ENCODE data around the gene CHRD. TPM values are rescaled to one million over a fixed set of nuclear protein-coding genes. Genes with fewer than 3 reads are reported as not detected.

Gene CHRD
- total RNA-seq (2022; extraction: Qiagen RNA extraction): 0.13 to 0.48 TPM (median 0.16 TPM) in 5 replicates

DNA sequence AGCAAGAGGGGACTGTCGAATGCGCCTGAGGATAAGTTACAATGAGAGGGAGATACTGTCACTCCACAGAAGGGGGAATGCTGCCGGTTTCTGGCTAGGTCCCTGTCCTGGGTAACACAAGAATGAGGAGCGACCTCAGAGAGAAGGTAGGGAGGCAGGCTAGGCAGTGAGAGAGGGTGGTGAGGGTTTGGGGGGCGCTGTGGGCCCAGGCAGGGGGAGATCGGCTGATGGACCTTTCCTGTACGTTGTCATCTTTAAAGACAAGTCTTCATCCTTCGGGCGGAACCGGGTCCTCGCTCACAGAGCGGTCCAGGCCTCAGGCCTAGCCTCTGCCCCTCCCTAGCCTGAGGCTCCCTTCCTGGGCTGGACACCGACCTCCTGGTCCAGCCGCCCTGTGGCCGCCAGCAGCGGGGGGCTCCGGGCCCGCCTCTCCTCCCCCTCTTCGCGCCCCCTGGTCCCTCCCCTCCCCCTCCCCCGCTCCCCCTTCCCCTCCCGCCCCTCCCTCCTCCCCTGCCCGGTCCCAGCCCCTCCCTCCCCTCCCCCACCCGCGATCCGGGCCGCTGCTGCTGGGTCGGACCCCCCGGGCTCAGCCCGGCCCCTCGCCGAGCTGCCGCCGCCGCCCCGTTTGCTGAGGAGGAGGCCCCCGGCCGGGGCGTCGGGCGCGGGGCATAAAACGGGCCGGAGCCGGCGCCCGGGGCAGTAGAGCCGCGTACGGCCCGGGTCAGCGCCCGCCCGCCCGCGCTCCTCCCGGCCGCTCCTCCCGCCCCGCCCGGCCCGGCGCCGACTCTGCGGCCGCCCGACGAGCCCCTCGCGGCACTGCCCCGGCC is at the start of gene CHRD:
Gene CHRD (plus strand): TSS at position 697 of the 827 bp plus-strand sequence. CDS start 265 bp downstream, outside the sequence.

DNA sequence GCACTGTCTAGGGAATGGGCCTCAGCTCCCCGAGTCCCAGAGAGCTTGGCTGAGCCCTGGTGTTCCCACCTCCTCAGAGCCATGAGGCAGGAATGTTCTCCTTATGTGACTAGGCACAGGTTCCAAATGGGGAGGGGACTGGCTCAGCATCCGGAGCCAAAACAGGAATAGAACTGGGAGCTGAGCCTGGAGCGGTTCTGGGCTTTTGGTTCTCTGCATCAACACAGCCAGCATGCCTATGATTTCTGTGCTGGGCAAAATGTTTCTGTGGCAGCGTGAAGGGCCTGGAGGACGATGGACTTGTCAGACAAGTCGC is 42.5 kb upstream of the CHRD start, which contains the start of gene FAM131A:
Gene FAM131A (plus strand): TSS at position 202 of the 316 bp plus-strand sequence. CDS start 31 bp downstream, at position 233.

DNA sequence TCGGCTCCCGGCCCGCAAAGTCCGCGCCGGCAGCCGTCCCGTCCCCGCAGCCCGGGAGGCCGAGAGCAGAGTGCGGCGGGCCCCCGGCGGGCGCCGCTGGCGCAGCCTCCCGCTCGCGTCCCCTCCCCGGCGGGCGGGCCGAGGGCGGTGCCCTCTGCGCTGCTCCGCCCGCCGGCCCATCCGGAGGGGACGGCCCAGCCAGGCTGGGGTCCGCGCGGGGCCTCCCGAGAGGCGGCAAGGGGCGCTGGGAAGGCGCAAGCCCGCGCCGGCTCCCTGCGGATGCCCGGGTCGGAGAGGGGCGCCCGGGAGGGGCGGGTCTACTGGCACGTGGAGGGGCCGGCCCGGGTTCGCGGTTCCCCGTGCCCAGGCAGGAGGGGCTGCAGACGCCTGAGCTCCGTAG is 18.3 kb upstream of the CHRD start, which contains the start of the genes CLCN2 and POLR2H:
Gene CLCN2 (minus strand): TSS at position 74 of the 400 bp plus-strand sequence. CDS start 126 bp downstream, outside the sequence.
Gene POLR2H (plus strand): TSS at position 179 of the 400 bp plus-strand sequence. CDS start 1,783 bp downstream, outside the sequence.

DNA sequence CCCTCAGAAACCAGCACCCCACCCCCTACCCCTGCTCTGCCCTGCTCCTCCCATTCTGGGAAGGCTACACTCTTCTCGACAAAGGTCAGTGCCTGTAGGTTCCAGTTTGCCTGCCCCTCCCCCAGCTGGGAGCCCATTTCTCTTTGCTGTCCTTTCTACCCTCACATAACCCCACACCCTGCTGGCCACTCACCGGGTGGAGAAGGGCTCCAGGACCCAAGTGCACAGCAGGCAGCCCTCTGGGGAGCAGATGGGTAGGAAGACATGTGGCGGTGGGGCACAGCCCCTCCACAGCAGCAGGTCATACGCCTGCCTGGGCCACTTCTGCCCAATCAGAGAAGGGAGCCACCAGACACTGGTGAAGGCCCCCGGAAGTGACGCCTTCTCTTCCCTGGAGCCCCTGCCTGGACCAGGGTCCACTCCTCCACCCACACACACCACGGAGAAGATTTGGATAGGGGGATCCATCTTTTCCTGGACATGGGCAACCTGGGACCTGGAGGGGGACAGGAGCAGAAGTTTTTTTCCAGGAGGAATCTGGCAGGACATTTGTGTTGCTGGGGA is 1.9 kb upstream of the CHRD start, which contains the start of gene THPO:
Gene THPO (minus strand): TSS at position 326 of the 564 bp plus-strand sequence. CDS start 1,948 bp downstream, outside the sequence.

Other genes starting within 250 kb of the CHRD start
- gene EIF2B5, start 244.7 kb upstream of the CHRD start, total RNA-seq (2022; extraction: Qiagen RNA extraction): 29.6 to 30.9 TPM (median 30.0 TPM) in 5 replicates
- 17.8 to 28.6 TPM (median 27.7 TPM) in 5 replicates for gene DVL3, start 224.7 kb upstream of the CHRD start, total RNA-seq (2022; extraction: Qiagen RNA extraction)
- gene AP2M1, start 205.2 kb upstream of the CHRD start, total RNA-seq (2022; extraction: Qiagen RNA extraction): 307 to 325 TPM (median 321 TPM) in 5 replicates
- 30.4 to 38.0 TPM (median 36.0 TPM) in 5 replicates for gene ABCF3, start 193.9 kb upstream of the CHRD start, total RNA-seq (2022; extraction: Qiagen RNA extraction)
- gene VWA5B2, start 150.5 kb upstream of the CHRD start, total RNA-seq (2022; extraction: Qiagen RNA extraction): 0.40 to 0.73 TPM (median 0.55 TPM) in 5 replicates
- 59.2 to 88.0 TPM (median 77.6 TPM) in 5 replicates for gene ALG3, start 131.1 kb upstream of the CHRD start, total RNA-seq (2022; extraction: Qiagen RNA extraction)
- gene EEF1AKMT4, start 130.4 kb upstream of the CHRD start, total RNA-seq (2022; extraction: Qiagen RNA extraction): 9.9 to 14.1 TPM (median 12.6 TPM) in 5 replicates
- 0.87 to 1.4 TPM (median 1.3 TPM) in 5 replicates for gene CAMK2N2, start 118.5 kb upstream of the CHRD start, total RNA-seq (2022; extraction: Qiagen RNA extraction)
- gene ECE2, start 104.0 kb upstream of the CHRD start, total RNA-seq (2022; extraction: Qiagen RNA extraction): not detected in 5 replicates
- 303 to 385 TPM (median 316 TPM) in 5 replicates for gene PSMD2, start 80.8 kb upstream of the CHRD start, total RNA-seq (2022; extraction: Qiagen RNA extraction)
- gene EIF4G1, start 65.4 kb upstream of the CHRD start, total RNA-seq (2022; extraction: Qiagen RNA extraction): 247 to 263 TPM (median 260 TPM) in 5 replicates
- gene FAM131A, start 42.5 kb upstream of the CHRD start, total RNA-seq (2022; extraction: Qiagen RNA extraction): 7.0 to 12.5 TPM (median 10.7 TPM) in 5 replicates
- gene CLCN2, start 18.4 kb upstream of the CHRD start, total RNA-seq (2022; extraction: Qiagen RNA extraction): 4.2 to 6.1 TPM (median 5.8 TPM) in 5 replicates
- gene POLR2H, start 18.3 kb upstream of the CHRD start, total RNA-seq (2022; extraction: Qiagen RNA extraction): 69.1 to 84.0 TPM (median 75.7 TPM) in 5 replicates
- gene THPO, start 1.8 kb upstream of the CHRD start, total RNA-seq (2022; extraction: Qiagen RNA extraction): 0.06 to 0.07 TPM in 2 of 5 replicates, not detected in the others
- gene EPHB3, start 181.7 kb downstream of the CHRD start, total RNA-seq (2022; extraction: Qiagen RNA extraction): 0.29 to 0.50 TPM (median 0.30 TPM) in 5 replicates